Neural progenitor cell (in vitro differentiated cells): Measurements from ENCODE around the gene SUMF1. TPM values are rescaled to one million over a fixed set of nuclear protein-coding genes. Genes with fewer than 3 reads are reported as not detected.
A peak's percentile ranks its signal among the peaks of the same experiment; 100 is the strongest.

Source experiments
- DNase-seq: peaks from one replicate; pipeline ENCODE4 v3.0.0-alpha.2; 2016; ENCODE audit warnings: low spot score
- H2AFZ ChIP-seq: fragments of 200-600 bp; sonication (generic); replicated peaks from 2 replicates; pipeline ENCODE4 v1.6.1; 2016; ENCODE audit warnings: antibody characterized with exemption
- H3F3A ChIP-seq: fragments of 200-600 bp; sonication (generic); 2 replicates; pipeline ENCODE4 v1.6.1; 2016; ENCODE audit warnings: antibody characterized with exemption, low read depth
- H3K27ac ChIP-seq: fragments of 200-600 bp; sonication (generic); 2 replicates; pipeline ENCODE4 v1.5.1; 2016; ENCODE audit warnings: mild to moderate bottlenecking
- H3K27me3 ChIP-seq: fragments of 200-600 bp; sonication (generic); 2 replicates; pipeline ENCODE4 v1.6.1; 2016; ENCODE audit warnings: mild to moderate bottlenecking, moderate library complexity
- H3K36me3 ChIP-seq: fragments of 200-600 bp; sonication (generic); 2 replicates; pipeline ENCODE4 v1.5.1; 2016
- H3K4me1 ChIP-seq: fragments of 200-600 bp; sonication (generic); 2 replicates; pipeline ENCODE4 v1.6.1; 2016; ENCODE audit warnings: mixed run types
- H3K4me2 ChIP-seq: fragments of 200-600 bp; sonication (generic); 2 replicates; pipeline ENCODE4 v1.6.1; 2016
- H3K4me3 ChIP-seq: fragments of 200-600 bp; sonication (generic); 2 replicates; pipeline ENCODE4 v1.5.1; 2016
- H3K79me2 ChIP-seq: fragments of 200-600 bp; sonication (generic); 2 replicates; pipeline ENCODE4 v1.6.1; 2016; ENCODE audit warnings: low read depth
- H3K9ac ChIP-seq: fragments of 200-600 bp; sonication (generic); 2 replicates; pipeline ENCODE4 v1.6.1; 2016
- H3K9me3 ChIP-seq: fragments of 200-600 bp; sonication (generic); 2 replicates; pipeline ENCODE4 v1.5.1; 2016; ENCODE audit warnings: low read depth
- H4K20me1 ChIP-seq: fragments of 200-600 bp; sonication (generic); 2 replicates; pipeline ENCODE4 v1.6.1; 2016; ENCODE audit warnings: low read depth
- H3K27ac Mint-ChIP-seq: 3 replicates; pipeline ENCODE4 v1.8.0; 2021; ENCODE audit warnings: mixed read lengths
- H3K27me3 Mint-ChIP-seq: 2 replicates; pipeline ENCODE4 v1.8.0; 2022; ENCODE audit warnings: low read depth, mild to moderate bottlenecking, inconsistent platforms, moderate library complexity, mixed read lengths; ENCODE audit not compliant: insufficient read depth
- H3K36me3 Mint-ChIP-seq: 3 replicates; pipeline ENCODE4 v1.8.0; 2021; ENCODE audit warnings: mixed read lengths
- H3K4me1 Mint-ChIP-seq: 3 replicates; pipeline ENCODE4 v1.8.0; 2021; ENCODE audit warnings: mixed read lengths
- H3K4me3 Mint-ChIP-seq: 3 replicates; pipeline ENCODE4 v1.8.0; 2021; ENCODE audit warnings: mild to moderate bottlenecking, moderate library complexity, mixed read lengths
- H3K9me3 Mint-ChIP-seq: 3 replicates; pipeline ENCODE4 v1.8.0; 2020; ENCODE audit warnings: mixed read lengths
- CTCF ChIP-seq: fragments of 200-600 bp; sonication (generic); IDR thresholded peaks from 2 replicates; pipeline ENCODE4 v1.5.1; 2017; ENCODE audit warnings: antibody characterized with exemption, mild to moderate bottlenecking
- EZH2 ChIP-seq: fragments of 200-600 bp; sonication (generic); IDR thresholded peaks from 2 replicates; pipeline ENCODE4 v1.6.1; 2017; ENCODE audit warnings: antibody characterized with exemption, mild to moderate bottlenecking, moderate library complexity
- EZH2phosphoT487 ChIP-seq: fragments of 200-600 bp; sonication (generic); IDR thresholded peaks from 2 replicates; pipeline ENCODE4 v1.6.1; 2017; ENCODE audit warnings: antibody characterized with exemption
- total RNA-seq: library from RNA; depleted of rRNA; stranded (reverse); fragments of >200 nt; gene quantifications from 2 replicates; pipeline ENCODE4 v1.2.3, GENCODE V29; 2015; ENCODE audit warnings: low replicate concordance

Gene SUMF1
- total RNA-seq, 1 donor from 2014 or later: 10.6 TPM

- Mint-ChIP-seq H3K36me3 (no peaks in the 10 kb centered on the region), H3K4me1 (peaks cover 16% of the 10 kb centered on the region), H3K27me3 (peaks cover 12% of the 10 kb centered on the region), H3K4me3 (no peak overlapping the region), H3K9me3 (no peaks in the 10 kb centered on the region), H3K27ac (no peak overlapping the region)
- H3K9ac ChIP-seq: no peak overlapping the region
- H3K4me1 ChIP-seq: peaks cover 11% of the 10 kb centered on the region
- H3F3A ChIP-seq: peaks cover 8% of the 10 kb centered on the region
- H3K27me3 ChIP-seq: peaks cover 55% of the 10 kb centered on the region
- H3K27ac ChIP-seq: no peak overlapping the region
- no peak overlapping the region for H3K4me2 ChIP-seq
- no peaks in the 10 kb centered on the region for H4K20me1 ChIP-seq
- no peak overlapping the region for H2AFZ ChIP-seq
- no peaks in the 10 kb centered on the region for H3K36me3 ChIP-seq
- TF ChIP-seq EZH2phosphoT487 (no peak), EZH2 (no peak), CTCF (no peak)
- no peaks in the 10 kb centered on the region for H3K79me2 ChIP-seq
- no peak for DNase-seq
- H3K9me3 ChIP-seq: no peaks in the 10 kb centered on the region
- H3K4me3 ChIP-seq: no peak overlapping the region
Measured at GRCh38 chr3:4494895-4495264, 27.8 kb upstream of the SUMF1 start.

GRCh38 chr3:4493941-4494894, 27.1 kb upstream of the SUMF1 start:
- peak; percentile 38 for DNase-seq
- H3K4me1 Mint-ChIP-seq: peaks cover 16% of the 10 kb centered on the region
- no peaks in the 10 kb centered on the region for H3K9me3 Mint-ChIP-seq
- H3K4me3 ChIP-seq: peak overlapping the region; percentile 73
- H3K27ac ChIP-seq: no peak overlapping the region
- H3F3A ChIP-seq: peaks cover 8% of the 10 kb centered on the region
- peak overlapping the region; percentile 95 for H3K4me3 Mint-ChIP-seq
- peak overlapping the region; percentile 97 for H2AFZ ChIP-seq
- peak; percentile 9 for TF ChIP-seq EZH2
- no peak for TF ChIP-seq CTCF
- TF ChIP-seq EZH2phosphoT487: peak; percentile 10
- no peaks in the 10 kb centered on the region for H3K36me3 ChIP-seq
- H4K20me1 ChIP-seq: no peaks in the 10 kb centered on the region
- no peak overlapping the region for H3K9ac ChIP-seq
- no peak overlapping the region for H3K27ac Mint-ChIP-seq
- peaks cover 12% of the 10 kb centered on the region for H3K27me3 Mint-ChIP-seq
- no peaks in the 10 kb centered on the region for H3K36me3 Mint-ChIP-seq
- H3K4me2 ChIP-seq: peak overlapping the region; percentile 98
- H3K27me3 ChIP-seq: peaks cover 55% of the 10 kb centered on the region
- H3K9me3 ChIP-seq: no peaks in the 10 kb centered on the region
- H3K4me1 ChIP-seq: peaks cover 11% of the 10 kb centered on the region
- no peaks in the 10 kb centered on the region for H3K79me2 ChIP-seq

GRCh38 chr3:4493014-4493940, 26.2 kb upstream of the SUMF1 start, which contains the start of gene ITPR1:
Gene ITPR1, plus strand, starts transcription at chr3:4493348. Its CDS starts 23,144 bp downstream, at chr3:4516492.
- Histone ChIP-seq H4K20me1 (no peaks in the 10 kb centered on the region), H3K4me2 (peak within 1 kb of the TSS; percentile 98), H3K79me2 (no peaks in the 10 kb centered on the region), H3K27ac (no peak within 1 kb of the TSS), H3K4me1 (peaks cover 11% of the 10 kb centered on the region), H3K9ac (peak within 1 kb of the TSS; percentile 1), H3K36me3 (no peaks in the 10 kb centered on the region), H3F3A (peaks cover 8% of the 10 kb centered on the region), H3K9me3 (no peaks in the 10 kb centered on the region), H2AFZ (peak within 1 kb of the TSS; percentile 97), H3K4me3 (peak within 1 kb of the TSS; percentile 73), H3K27me3 (peaks cover 62% of the 10 kb centered on the region)
- Mint-ChIP-seq H3K4me1 (peaks cover 16% of the 10 kb centered on the region), H3K4me3 (peak within 1 kb of the TSS; percentile 95), H3K27ac (no peak within 1 kb of the TSS), H3K27me3 (peaks cover 10% of the 10 kb centered on the region), H3K9me3 (no peaks in the 10 kb centered on the region), H3K36me3 (no peaks in the 10 kb centered on the region)
- peak; percentile 4 for TF ChIP-seq EZH2
- no peak for TF ChIP-seq CTCF
- DNase-seq: peak; percentile 100
